Lung (tissue), 12 donors: ENCODE data around the gene CCHCR1. TPM values are rescaled to one million over a fixed set of nuclear protein-coding genes. Genes with fewer than 3 reads are reported as not detected.
"Not testable (repeated sequence)": the region's sequence is repeated elsewhere in the genome, so short reads cannot be mapped to it uniquely, and the experiment has no call there.

Experiments used
- ATAC-seq: fragments of 200-7000 bp; cut with Tn5 transposase; one replicate; pipeline ENCODE4 v1.9.1; 2020; ENCODE audit warnings: moderate number of reproducible peaks; ENCODE audit not compliant: insufficient read depth, low FRiP score
- DNase-seq, 3 donors: peaks; one replicate each; pipeline ENCODE4 v3.0.0-alpha.2; 2013 to 2017
- H3K27ac ChIP-seq, 2 donors: one replicate each; pipeline ENCODE4 v1.5.1; 2013; ENCODE audit warnings: mild to moderate bottlenecking in 2 of 2, moderate library complexity in 2 of 2, control low read depth in 1 of 2, inconsistent platforms in 1 of 2, low read depth in 1 of 2, low read length in 1 of 2
- H3K27me3 ChIP-seq, 3 donors: one replicate each; pipeline ENCODE4 v1.5.1; 2013; ENCODE audit warnings: low read length in 2 of 3; ENCODE audit not compliant: control insufficient read depth in 3 of 3, insufficient read depth in 3 of 3
- H3K36me3 ChIP-seq, 4 donors: one replicate each; pipeline ENCODE4 v1.5.1; 2013; ENCODE audit warnings: low read length in 4 of 4, mild to moderate bottlenecking in 1 of 4, moderate library complexity in 1 of 4; ENCODE audit not compliant: control insufficient read depth in 4 of 4, insufficient read depth in 4 of 4
- H3K4me1 ChIP-seq, 5 donors: one replicate each; pipeline ENCODE4 v1.5.1; 2013; ENCODE audit warnings: low read length in 5 of 5, mild to moderate bottlenecking in 2 of 5, moderate library complexity in 1 of 5; ENCODE audit not compliant: control insufficient read depth in 5 of 5, insufficient read depth in 5 of 5
- H3K4me3 ChIP-seq: one replicate; pipeline ENCODE4 v1.5.1; 2013; ENCODE audit warnings: mild to moderate bottlenecking, control low read depth, moderate library complexity
- H3K9ac ChIP-seq, 2 donors: one replicate each; pipeline ENCODE4 v1.5.1; 2013; ENCODE audit warnings: low read length in 2 of 2, control low read depth in 1 of 2; ENCODE audit not compliant: insufficient read depth in 1 of 2
- H3K9me3 ChIP-seq, 4 donors: one replicate each; pipeline ENCODE4 v1.5.1; 2013; ENCODE audit warnings: low read length in 3 of 4, mild to moderate bottlenecking in 1 of 4, moderate library complexity in 1 of 4; ENCODE audit not compliant: control insufficient read depth in 4 of 4, insufficient read depth in 3 of 4
- WGBS, 2 donors: extraction: QIAGEN DNeasy Blood & Tissue Kit; methylation state at CpG; one replicate each; pipeline ENCODE4 v1.1.7; 2013; 5-methylcytosine and 5-hydroxymethylcytosine counted together
- polyA plus RNA-seq, 2 donors: library from polyadenylated mRNA; stranded (reverse); fragments of 200-250 nt; gene quantifications; one replicate each; pipeline ENCODE4 v1.2.1, GENCODE V29; 2013
- total RNA-seq, 2 donors: library from RNA; depleted of rRNA in 1 of 2; stranded (reverse); fragments of >200 nt in 1 of 2; gene quantifications; one replicate each; pipeline ENCODE4 v1.2.1, GENCODE V29; 2014 to 2021
- TF ChIP-seq, protein P1 (sequence below): IDR thresholded peaks from 2 replicates; pipeline ENCODE4 v1.5.1; 2012; ENCODE audit warnings: mild to moderate bottlenecking; ENCODE audit errors: control extremely low read depth, extremely low read depth
- donor health status: control.
- donor health status: control.
- donor health status: Bipolar disorder and iron deficiency.
- donor health status: healthy.
- donor health status: DM: yes; HTN: yes; CAD: no.

CCHCR1 gene
- total and polyA plus RNA-seq, 4 donors, result 11.0 to 32.8 (median 17.2) TPM

DNA sequence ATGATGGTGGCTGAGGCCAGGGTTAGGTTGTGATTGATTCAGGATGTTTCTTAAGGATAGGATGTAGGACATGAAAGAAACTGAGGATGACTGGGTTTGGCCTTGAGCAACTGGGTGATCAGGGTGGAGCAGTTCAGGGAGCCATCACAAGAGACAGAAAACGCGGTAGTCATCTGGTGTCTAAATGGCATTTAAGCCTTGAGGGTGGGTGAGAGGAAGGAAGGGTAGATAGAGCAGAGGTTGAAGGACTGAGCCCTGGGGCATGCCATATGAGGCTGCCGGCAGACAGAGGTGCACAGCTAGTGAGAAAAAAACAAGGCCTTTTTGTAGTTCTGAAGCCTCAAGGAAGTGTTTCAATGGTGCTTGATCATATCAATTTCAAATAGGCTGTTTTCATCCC is 11.0 kb upstream of the CCHCR1 start:
- H3K27ac ChIP-seq, result no peak overlapping the region
- no peaks in the 10 kb centered on the region for H3K27me3 ChIP-seq
- whole genome bisulfite sequencing, 2 donors, result 89 to 90% methylated on average over 3 of the region's 3 CpGs
- H3K4me1 ChIP-seq, result peaks cover 0 to 4% (median 0%) of the 10 kb centered on the region in 5 donors
- H3K9me3 ChIP-seq, result no peaks in the 10 kb centered on the region
- H3K9ac ChIP-seq, result no peak overlapping the region
- DNase-seq (no peak), ATAC-seq (no peak)
- H3K36me3 ChIP-seq, result no peaks in the 10 kb centered on the region
- no peak overlapping the region for H3K4me3 ChIP-seq
- TF ChIP-seq, protein P1, sequence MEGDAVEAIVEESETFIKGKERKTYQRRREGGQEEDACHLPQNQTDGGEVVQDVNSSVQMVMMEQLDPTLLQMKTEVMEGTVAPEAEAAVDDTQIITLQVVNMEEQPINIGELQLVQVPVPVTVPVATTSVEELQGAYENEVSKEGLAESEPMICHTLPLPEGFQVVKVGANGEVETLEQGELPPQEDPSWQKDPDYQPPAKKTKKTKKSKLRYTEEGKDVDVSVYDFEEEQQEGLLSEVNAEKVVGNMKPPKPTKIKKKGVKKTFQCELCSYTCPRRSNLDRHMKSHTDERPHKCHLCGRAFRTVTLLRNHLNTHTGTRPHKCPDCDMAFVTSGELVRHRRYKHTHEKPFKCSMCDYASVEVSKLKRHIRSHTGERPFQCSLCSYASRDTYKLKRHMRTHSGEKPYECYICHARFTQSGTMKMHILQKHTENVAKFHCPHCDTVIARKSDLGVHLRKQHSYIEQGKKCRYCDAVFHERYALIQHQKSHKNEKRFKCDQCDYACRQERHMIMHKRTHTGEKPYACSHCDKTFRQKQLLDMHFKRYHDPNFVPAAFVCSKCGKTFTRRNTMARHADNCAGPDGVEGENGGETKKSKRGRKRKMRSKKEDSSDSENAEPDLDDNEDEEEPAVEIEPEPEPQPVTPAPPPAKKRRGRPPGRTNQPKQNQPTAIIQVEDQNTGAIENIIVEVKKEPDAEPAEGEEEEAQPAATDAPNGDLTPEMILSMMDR, result no peak

DNA sequence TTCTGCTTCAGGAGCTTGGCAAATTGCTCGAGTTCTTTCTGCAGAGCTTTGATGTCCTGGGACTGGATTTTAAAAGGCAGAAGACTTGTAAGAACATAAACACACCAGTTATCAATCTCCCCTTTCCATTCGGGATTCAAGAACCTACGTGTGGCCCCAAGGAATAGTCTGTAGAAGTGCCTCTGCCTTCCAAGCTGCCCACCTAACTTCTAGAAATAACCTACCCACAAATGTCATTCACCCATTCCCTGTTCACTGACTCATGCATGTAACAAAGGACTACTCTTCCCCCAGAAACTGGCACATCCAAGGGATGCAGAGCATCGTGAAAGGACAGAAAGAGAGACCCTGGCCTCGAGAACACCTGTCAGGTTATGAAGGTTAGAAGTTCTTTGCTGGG is 8.4 kb upstream of the CCHCR1 start:
- Histone ChIP-seq H3K27ac (no peak overlapping the region), H3K9ac (no peak overlapping the region), H3K4me3 (no peak overlapping the region), H3K27me3 (no peaks in the 10 kb centered on the region), H3K9me3 (no peaks in the 10 kb centered on the region), H3K4me1 (no peaks in the 10 kb centered on the region), H3K36me3 (peaks cover 0 to 12% (median 7%) of the 10 kb centered on the region in 4 donors)
- no peak for DNase-seq
- TF ChIP-seq, protein P1, result no peak
- no peak for ATAC-seq
- WGBS, 2 donors, result 73 to 83% methylated on average over 5 of the region's 5 CpGs

DNA sequence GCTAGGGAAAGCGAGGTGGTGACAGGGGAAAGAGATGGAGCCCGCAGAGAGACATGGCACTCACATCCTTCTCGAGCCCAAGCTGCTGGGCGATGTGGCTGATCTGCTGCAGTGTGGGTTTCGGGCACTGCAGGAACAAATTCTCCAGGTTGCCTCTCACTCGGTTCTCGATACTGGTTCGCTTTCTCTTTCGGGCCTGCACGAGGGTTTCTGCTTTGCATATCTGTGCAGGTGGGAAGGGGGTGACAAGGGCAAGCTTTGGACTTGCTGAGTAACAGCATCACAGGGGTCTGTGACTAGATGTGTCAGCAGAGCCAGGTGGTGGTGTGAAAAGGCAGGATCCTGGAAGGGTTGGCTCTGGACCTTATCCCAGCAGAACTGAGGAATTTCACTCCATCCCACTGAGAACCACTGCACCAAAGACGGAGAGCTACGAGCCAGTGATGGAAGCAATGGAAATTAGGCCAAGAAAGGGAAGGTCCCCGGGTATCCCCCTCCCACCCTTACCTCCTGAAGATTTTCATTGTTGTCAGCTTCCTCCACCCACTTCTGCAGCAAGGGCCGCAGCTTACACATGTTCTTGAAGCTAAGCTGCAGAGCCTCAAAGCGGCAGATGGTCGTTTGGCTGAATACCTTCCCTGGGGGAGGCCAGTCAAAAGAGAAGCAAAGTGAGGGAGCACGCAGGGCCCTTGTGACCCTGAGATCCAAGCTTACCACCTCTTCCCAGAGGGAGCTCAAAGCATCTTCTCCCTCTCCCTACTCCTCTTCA is 7.6 kb upstream of the CCHCR1 start:
- peaks cover 0 to 12% (median 7%) of the 10 kb centered on the region in 4 donors for H3K36me3 ChIP-seq
- H3K9me3 ChIP-seq, DNase-seq, H3K27me3 ChIP-seq, ATAC-seq, H3K27ac ChIP-seq, H3K4me1 ChIP-seq, H3K9ac ChIP-seq, H3K4me3 ChIP-seq: not testable (repeated sequence)
- WGBS, 2 donors, result 84 to 93% methylated on average over 17 of the region's 17 CpGs

DNA sequence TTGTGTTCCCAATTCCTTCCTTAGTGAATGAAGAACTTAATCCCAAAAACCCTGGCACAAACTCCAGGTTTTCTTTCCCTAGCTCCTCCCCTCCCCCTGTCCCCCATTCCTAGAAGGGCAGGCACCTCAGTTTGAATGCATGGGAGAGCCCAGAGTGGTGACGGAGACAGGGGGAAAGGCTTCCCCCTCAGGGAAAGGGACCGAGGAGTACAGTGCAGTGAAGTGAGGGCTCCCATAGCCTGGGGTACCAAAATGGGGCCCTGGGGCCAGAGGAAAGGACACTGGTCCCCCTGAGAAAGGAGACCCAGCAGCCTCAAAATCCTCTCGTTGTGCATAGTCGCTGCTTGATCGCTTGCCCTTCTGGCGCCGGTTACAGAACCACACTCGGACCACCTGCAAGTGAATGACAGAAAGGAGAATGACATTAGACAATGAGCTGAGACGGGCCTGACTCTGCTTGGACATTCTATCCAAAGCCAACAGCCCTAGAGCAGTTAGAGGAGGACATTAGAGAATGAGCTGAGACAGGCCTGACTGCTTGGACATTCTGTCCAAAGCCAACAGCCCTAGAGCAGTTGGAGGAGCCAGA is 7.0 kb upstream of the CCHCR1 start:
- H3K4me3 ChIP-seq, result not testable (repeated sequence)

More for the DNA sequence above, 7.0 kb upstream of the CCHCR1 start:
- WGBS, 2 donors, result 96 to 99% methylated on average over 5 to 8 of the region's 9 CpGs
- H3K36me3 ChIP-seq, result peaks cover 0 to 12% (median 7%) of the 10 kb centered on the region in 4 donors
- not testable (repeated sequence) for H3K9me3 ChIP-seq, DNase-seq, H3K9ac ChIP-seq, H3K27ac ChIP-seq, ATAC-seq, H3K27me3 ChIP-seq, H3K4me1 ChIP-seq
